ENCODE data around the gene EFHD1.
"Not testable (repeated sequence)": the region's sequence is repeated elsewhere in the genome, so short reads cannot be mapped to it uniquely, and the experiment has no call there.

Gene EFHD1

GRCh38 chr2:232615339-232615738 lies 18.1 kb upstream of the EFHD1 start:
- no peak for DNase-seq (ENCODE audit: extremely low read depth in 1 of 2, low read depth in 1 of 2)

DNA sequence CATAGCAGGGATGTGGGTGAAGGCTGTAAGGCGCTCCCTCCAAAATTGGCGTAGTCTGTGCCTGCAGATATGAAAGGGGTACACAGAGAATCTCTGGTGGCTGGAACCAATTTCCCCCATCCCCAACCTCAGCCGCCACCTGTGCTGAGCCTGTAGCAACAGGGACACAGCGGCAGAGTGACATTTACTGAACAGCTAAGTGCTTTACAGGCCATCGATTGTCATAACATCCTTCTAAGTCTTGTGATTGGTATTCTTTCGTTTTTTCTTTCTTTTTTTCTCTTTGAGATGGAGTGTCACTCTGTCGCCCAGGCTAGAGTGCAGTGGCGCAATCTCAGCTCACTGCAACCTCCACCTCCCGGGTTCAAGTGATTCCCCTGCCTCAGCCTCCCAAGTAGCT lies 12.2 kb upstream of the EFHD1 start:
- no peak for DNase-seq (ENCODE audit: extremely low read depth in 1 of 2, low read depth in 1 of 2)

- DNase-seq (ENCODE audit: extremely low read depth in 1 of 2, low read depth in 1 of 2) = no peak
Observed at GRCh38 chr2:232622563-232622962, 10.8 kb upstream of the EFHD1 start.

GRCh38 chr2:232623768-232624765 lies 9.3 kb upstream of the EFHD1 start:
- no peak for DNase-seq (ENCODE audit: extremely low read depth in 1 of 2, low read depth in 1 of 2)

DNA sequence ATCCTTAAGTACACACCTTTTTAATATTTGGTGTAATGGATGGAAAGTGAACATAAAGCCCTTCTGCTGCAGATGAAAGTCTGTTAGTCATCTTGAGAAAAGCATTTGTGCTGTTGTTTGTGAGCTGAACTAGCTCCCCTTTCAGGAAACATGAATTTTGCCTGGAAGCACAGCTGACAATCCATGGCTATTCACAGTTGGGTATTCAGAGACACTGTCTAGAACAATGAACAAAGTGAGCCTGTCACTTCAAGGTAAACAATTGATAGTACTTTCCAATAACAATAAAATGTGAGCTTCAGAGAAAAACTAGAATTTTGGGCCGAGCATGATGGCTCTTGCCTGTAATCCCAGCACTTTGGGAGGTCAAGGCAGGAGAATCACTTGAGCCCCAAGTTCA lies 6.8 kb upstream of the EFHD1 start:
- no peak for DNase-seq (ENCODE audit: extremely low read depth in 1 of 2, low read depth in 1 of 2)

- DNase-seq (ENCODE audit: extremely low read depth in 1 of 2, low read depth in 1 of 2) = no peak
Observed at GRCh38 chr2:232628466-232629128, 4.8 kb upstream of the EFHD1 start.

GRCh38 chr2:232629129-232629475 lies 4.3 kb upstream of the EFHD1 start:
- DNase-seq (ENCODE audit: extremely low read depth in 1 of 2, low read depth in 1 of 2) = no peak

DNA sequence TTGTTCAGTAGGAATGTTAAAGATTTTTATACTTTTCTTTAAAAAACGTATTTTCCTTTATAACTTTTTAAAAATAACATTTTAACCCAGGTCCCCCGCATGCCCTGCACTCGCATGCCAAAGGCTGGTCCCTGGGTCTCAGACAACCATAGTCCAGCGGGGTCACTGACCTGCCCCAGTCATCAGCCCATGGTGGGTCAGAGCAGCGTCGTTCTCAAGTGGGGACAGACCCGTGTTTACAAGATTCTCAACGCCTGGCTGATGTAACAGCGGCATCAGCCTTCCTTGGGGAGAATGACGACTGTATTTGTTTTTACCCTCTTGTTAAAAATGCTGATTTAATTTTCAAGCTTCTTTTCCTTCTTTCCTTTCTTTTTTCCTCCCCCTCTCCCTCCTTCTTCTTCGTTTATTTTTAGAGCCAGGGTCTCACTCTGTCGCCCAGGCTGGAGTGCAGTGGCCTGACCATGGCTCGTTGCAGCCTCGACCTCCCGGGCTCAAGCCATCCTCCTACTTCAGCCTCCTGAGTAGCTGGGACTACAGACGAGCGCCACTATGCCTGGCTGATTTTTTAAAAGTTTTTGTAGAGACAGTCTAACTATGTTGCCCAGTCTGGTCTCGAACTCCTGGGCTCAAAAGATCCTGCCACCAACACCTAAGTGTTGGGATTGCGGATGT lies 1.0 kb upstream of the EFHD1 start:
- DNase-seq (ENCODE audit: extremely low read depth in 1 of 2, low read depth in 1 of 2) = no peak

GRCh38 chr2:232632904-232633412 lies 446 bp upstream of the EFHD1 start:
- no peak for DNase-seq (ENCODE audit: extremely low read depth in 1 of 2, low read depth in 1 of 2)

DNA sequence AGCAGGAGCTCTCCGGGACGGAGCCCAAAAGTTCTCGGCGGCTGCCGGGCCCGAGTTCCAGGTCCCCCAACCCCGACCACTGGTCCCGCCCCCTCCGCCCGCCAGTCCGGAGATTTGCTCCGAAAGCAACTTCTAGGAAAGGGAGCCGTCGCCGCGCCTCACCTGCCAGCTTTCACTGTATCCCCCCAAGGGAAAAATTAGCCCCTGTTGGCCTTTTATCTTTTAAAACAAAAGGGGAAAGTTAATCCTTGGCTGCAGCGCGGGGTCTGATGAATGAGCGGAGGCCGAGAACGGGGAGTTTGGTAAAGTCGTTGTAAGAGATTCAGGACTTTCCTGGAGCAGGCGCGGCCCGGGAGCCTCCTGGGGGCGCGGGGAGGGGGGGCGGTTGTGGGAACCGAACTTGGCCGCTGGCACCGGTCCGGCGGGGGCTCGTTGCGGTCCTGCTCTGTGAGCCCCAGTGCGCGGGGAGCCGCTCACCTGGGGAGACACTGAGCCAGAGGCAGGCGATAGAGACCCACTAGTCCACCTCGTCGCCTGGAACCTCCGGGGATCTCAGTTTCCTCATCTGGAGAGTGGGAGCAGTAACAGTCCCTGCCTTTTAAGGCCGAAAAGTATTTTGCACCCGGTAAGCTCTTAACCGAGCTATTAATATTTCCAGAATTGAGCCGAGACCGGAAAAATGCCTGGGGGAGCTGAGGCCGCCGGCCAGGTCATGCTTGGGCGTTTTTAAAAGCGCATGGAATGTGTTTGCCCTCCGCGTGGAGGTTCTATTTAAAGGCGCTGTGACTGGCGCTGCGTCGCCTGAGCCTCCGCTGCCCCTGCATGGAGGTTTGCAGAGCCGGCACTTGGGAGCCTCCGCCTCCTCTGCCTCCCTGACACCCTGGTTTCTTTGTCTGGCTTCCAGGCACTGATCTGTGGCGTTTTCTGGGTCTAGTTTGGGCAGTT lies 1.1 kb downstream of the EFHD1 start:
- DNase-seq (ENCODE audit: extremely low read depth in 1 of 2, low read depth in 1 of 2) = no peak

GRCh38 chr2:232635376-232635775 lies 2.0 kb downstream of the EFHD1 start:
- DNase-seq (ENCODE audit: extremely low read depth in 1 of 2, low read depth in 1 of 2) = not testable (repeated sequence)

DNA sequence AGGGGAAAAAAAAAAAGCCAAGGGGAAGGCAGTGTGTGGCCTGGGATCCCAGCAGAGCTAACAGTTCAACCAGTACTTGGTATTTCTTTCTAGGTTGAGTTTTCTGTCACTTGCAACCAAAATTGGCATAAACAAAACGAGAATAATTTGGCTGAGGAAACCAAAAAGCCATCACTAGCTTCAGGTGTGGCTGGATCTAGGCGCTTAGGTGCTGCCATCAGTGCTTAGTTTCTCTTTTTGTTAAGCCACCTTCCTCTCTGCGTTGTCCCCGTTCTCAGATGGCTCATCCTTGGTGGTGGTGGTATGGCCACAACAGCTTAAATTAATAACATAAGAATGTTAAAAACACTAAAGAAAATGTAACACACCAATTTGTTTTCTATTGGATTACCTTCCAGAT lies 2.4 kb downstream of the EFHD1 start:
- no peak for DNase-seq (ENCODE audit: extremely low read depth in 1 of 2, low read depth in 1 of 2)

DNA sequence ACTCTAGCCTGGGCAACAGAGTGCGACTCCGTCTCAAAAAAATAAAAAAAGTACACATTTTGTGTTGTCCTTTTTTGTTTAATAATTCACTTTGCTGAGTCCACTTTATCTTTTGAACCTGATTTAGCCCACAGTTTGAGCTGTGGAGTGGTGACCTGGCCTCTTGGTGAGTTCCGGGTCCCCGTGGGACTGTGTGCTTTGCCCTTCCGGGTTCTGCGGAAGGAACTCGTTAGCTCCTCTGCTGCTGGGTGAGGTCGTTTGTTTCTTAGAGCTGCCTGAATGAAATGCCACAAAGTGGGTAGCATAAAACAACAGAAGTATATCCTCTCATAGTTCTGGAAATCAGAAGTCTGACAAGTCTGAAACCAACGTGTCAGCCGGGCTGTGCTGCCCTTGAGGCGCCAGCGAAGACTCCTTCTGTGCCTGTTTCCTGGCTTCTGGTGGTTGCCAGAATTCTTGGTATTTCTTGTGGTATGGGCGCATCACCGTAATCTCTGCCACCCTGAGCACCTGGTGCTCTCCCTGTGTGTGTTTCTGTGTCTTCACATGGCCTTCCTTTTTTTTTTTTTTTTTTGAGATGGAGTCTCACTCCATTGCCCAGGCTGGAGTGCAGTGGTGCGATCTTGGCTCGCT lies 3.5 kb downstream of the EFHD1 start:
- DNase-seq (ENCODE audit: extremely low read depth in 1 of 2, low read depth in 1 of 2) = no peak

DNA sequence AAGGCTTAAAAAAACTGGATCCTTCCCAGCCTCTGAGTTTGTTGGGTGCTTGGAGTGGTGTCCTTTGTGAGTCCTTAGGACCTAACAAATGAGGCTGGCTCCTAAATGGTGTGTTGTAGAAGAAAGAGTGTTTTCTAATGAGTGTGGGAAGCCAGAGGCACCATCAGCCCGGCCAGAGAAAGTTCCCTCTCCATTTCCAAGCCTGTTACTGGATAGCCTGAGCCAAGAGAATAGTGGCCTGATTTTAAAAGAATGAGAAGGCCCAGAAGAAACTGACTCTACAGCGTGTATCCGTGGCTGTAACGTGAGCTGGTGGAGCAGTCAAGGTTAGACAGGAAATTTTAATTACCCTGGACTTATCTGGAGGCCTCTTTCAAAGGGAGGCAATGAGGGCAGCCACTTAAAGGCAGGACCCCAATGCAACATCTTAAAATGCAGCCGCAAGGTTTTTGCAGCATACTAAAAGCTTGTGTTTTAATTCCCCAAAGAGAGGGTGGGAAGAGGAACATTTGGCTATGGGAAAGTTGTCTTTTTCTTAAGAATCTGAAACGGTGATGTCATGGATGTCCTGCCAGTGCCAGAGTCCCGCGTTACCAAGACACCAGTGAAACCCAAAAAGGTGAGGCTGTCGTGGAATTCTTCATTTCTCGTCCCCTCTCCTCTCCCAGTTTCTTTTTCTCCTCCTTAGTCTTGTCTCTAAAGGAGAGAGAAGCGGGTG lies 4.6 kb downstream of the EFHD1 start:
- DNase-seq (ENCODE audit: extremely low read depth in 1 of 2, low read depth in 1 of 2) = no peak

DNA sequence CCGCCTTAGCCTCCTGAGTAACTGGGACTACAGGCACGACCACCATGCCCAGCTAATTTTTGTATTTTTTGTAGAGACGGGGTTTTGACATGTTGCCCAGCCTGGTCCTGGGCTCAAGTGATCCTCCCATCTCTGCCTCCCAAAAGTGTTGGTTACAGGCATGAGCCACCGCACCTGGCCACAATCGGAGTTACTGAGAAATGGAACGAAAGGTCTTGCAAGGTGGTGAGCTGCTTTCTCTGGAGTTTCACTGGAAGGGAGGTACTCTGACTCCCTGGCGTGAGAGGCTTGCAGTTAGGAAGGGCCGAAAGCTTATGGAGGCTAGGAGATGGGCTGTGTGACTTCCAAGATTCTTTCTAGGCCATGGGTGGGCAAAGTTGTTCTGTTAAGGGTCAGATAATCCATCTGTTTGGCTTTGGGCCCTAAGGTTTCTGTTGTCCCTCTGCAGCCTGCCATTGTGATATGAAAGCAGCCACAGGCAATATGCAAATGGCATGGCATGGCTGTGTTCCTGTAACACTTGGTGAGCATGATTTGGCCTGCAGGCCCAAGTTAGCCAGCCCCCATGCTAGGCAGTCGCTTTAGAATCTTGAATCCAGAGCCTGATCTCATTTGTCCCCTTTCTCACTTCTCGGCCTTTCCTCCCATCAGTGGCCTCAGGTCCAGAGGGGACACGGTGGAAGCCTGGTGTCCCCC lies 7.9 kb downstream of the EFHD1 start:
- DNase-seq (ENCODE audit: extremely low read depth in 1 of 2, low read depth in 1 of 2) = no peak

DNA sequence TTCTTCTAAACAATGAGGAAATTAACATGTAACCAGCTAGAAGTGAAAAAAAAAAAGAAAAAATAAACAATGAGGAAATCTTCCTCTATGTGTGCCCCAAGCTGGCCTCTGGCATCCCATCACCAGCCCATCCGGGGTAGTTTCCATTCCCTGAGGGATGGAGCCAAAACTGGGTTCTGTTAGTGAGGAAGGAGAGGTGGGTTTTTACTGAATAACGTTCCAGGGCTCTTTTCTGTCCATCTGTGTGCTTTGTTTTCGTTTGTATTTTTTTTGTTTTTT lies 9.7 kb downstream of the EFHD1 start:
- no peak for DNase-seq (ENCODE audit: extremely low read depth in 1 of 2, low read depth in 1 of 2)

- DNase-seq (ENCODE audit: extremely low read depth in 1 of 2, low read depth in 1 of 2) = no peak
Observed at GRCh38 chr2:232643813-232644347, 10.5 kb downstream of the EFHD1 start.

DNA sequence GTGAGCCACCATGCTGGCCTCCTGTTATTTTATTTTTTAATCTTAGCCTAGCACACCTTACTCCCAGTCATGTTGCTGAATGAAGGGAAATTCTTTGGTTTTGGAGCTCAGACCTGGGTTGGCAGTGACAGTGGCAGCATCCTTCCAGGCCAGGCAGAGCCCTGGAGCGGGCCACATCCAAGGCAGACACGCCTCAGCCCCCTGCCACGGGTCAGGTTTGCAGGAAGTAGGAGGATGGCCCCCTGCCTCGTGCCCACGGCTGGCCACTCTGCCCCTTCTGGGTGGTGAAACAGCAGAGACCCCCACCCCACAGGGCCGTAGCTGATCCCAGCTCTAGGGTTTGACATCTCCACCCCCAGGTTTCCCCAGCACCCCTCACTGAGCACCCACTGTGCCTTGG lies 11.7 kb downstream of the EFHD1 start:
- no peak for DNase-seq (ENCODE audit: extremely low read depth in 1 of 2, low read depth in 1 of 2)

DNA sequence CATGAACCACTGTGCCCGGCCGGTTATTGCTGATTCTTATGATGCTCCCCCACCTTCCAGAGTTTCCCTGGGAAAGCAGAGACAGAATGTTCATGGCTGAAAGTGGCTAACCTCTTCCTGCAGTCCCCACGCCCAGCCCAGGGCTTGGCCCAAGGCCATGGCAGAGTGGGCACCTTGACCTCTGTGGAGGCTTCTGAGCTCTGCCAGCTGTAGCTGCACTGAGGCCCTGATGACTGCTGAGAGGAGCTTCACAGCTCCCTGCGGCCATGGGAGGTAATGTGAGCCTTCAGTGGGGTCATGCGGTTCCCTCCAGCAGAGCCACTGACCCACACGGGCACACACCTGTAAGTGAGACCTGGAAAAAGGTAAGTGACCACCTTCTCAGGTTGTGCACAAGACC lies 13.3 kb downstream of the EFHD1 start:
- DNase-seq (ENCODE audit: extremely low read depth in 1 of 2, low read depth in 1 of 2) = no peak

Data from stimulated activated CD8-positive, alpha-beta memory T cell treated with anti-CD3 and anti-CD28 coated beads, Interleukin-7, amount 100 ng/mL, for 48 hours (primary cell).